ENCODE measurements around the gene LILRA5.
"Not testable (repeated sequence)": the region's sequence is repeated elsewhere in the genome, so short reads cannot be mapped to it uniquely, and the experiment has no call there.

Gene LILRA5

DNA sequence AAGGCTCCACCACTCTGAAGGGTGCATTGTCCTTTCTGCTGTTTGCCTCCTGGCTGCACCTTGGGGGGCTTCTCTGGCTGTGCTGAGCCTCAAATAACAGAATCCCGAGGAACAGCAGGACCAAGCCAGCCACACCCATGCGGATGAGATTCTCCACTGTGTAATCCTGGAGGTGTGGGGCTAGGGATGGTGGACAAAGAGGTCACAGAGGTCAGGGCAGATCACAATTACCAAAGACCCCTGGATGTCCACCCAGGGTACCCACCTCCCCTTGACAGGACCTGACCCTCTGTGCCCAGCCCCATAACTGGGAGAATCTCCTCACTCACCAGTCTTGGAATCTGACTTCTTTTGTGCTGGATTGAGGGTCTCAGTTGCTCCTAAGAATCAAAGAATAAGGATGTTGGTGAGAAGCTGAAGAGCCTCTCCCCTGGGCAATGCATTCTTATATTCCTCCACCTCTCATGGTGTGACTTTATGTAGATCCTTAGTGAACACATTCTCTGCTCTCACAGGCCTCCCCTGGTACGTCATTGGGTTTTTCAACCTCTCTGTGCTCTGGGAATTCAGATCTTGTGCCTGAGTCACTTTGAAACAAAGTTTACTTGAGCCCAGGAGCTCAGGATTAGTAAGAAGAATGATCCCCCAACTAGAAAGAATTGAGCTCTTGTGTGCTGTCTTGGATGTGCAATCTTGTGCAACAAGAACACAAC, 20.8 kb upstream of the LILRA5 start:
- DNase-seq = no peak

DNA sequence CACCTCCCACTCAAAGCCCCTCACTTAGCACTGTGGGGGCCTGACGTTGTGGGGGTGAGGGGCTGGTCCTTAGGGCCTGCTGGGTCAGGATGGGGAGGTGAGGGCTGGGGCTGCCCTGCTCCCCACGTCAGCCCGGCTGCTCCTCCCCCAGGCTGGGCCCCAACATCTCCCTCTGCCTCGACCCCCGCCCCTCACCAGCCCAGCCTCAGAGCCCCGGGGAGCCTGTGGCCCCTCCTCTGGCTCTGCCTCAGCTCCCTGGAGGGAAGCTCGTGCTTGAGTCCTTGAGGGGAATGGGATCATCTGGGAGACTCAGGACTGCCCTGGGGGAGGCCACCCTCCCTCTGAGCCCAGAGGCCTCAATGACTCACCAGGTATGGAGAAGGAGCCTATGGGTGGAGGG, 19.2 kb upstream of the LILRA5 start:
- DNase-seq = no peak

DNA sequence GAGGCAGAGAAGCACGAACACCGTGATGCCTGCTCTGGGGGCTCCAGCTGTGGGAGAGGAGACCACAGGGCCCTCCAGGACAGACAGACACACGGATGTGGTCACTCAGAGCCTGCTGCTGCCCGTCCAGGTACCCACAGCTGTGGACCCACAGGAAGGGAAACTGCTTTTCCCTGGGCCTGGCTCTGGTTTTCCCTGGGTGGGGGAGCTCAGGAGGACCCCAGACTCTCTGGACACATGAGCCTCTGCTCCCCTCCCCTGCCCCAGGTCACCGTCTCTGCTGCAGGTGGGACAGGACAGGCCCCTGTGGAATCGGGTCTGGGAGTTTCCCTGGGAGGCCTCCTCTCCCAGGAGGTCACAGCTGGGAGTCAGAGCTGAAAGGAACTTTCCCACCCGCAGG, 18.7 kb upstream of the LILRA5 start:
- DNase-seq = no peak

DNA sequence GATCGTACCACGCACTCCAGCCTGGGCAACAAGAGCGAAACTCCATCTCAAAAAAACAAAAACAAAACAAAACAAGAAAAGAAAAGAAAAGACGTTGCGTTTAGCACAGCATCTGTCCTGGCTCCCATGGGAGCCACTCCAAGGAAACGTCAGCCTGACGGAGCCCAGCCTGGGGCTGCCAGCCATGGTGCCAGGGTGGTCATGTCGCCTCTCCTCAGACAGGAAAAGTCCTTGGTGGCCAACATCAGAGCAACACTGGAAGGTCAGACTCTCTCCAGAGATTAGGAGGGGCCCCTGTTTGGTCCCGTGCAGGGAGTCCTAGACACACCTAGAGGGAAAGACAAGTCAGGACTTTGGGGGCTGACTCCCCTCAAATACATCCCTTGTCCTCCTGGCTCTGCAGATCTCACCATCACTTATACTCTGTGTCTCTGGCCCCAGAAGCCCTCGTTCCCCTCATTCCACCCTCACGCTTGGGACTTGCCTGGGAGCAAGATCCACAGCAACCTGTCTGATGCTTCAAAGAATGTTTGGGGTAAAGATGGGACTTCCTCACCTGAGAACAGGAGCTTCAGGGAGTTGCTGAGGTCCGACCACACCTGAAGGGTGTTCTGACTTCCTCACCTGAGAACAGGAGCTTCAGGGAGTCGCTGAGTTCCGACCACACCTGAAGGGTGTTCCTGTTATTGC, 16.7 kb upstream of the LILRA5 start:
- DNase-seq = no peak

DNA sequence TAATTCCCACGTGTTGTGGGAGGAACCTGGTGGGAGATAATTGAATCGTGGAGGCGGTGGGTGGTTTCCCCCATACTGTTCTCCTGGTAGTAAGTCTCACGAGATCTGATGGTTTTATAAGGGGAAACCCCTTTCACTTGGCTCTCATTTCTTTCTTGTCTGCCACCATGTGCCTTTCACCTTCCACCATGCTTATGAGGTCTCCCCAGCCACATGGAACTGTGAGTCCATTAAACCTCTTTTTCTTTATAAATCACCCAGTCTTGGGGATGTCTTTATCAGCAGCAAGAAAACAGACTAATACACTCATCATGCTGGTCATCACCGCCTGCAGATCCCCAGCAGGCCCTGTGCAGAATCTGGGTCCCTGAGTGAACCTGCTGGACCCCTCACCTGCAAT, 15.8 kb upstream of the LILRA5 start:
- DNase-seq = not testable (repeated sequence)

DNA sequence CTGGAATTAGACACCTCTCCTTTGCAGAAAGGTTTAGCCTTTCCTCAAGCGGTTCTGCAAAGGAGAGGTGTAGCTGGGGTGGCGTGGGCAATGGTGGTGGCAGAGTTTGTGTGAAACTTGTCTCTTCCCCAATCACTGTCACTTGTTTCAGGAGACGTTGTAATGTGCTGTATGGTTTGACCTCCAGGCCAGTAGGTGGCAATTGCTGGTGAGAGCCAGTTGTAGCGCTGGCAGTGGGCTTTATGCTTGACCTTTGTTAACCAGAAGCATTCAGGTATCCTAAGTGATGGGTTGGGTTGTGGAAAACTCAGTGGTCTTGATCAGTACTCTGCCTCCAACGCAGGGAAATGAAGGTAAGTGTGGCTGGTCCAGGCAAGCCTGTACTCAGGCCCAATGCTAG, 12.7 kb upstream of the LILRA5 start:
- DNase-seq = no peak

DNA sequence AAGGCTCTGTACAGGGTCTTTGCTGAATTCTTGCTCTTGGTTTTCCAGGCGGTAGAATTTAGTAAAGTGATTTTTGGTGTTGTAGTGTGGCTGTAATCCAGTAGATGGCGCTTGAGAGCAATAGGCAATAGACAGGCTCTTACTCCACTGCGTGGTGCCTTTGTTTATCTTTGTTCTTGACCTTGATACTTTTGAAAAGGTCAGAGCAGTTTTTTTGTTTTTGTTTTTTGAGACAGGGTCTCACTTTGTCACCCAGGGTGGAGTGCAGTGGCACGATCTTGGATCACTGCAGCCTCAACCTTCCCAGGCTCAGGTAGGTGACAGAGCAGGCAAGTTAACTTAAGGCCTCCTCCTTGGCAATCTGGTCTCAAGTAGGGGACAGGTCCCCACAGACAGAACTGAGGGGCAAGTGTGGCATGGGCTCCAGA, 12.2 kb upstream of the LILRA5 start:
- DNase-seq = no peak

DNA sequence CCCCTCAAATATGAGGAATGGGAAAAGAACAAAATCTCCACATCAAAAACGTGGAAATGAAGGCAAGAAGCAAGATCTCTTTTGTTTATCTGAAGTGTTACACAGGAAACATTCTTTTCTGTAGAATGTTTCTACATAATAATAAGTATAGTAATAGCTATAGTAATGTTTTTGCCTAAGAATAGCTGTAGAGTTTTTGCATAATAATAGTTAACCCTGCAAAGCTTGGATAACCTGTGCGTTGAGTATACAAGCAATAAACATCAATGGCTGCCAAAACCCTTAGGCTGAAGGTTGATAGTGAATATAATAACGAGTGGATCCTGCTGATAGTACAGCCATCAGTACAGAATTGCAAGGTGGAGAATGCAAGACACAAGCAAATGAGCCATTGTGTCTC, 11.1 kb upstream of the LILRA5 start:
- no peak for DNase-seq

DNA sequence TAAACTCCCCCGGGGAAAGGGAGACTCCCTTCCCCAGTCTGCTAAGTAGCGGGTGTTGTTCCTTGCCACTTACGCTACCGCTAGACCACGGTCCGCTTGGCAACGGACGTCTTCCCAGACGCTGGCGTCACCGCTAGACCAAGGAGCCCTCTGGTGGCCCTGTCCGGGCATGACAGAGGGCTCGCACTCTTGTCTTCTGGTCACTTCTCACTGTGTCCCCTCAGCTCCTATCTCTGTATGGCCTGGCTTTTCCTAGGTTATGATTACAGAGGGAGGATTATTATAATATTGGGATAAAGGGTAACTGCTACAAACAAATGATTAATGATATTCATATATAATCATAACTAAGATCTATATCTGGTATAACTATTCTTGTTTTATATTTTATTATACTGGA, 10.0 kb upstream of the LILRA5 start:
- DNase-seq = not testable (repeated sequence)

DNA sequence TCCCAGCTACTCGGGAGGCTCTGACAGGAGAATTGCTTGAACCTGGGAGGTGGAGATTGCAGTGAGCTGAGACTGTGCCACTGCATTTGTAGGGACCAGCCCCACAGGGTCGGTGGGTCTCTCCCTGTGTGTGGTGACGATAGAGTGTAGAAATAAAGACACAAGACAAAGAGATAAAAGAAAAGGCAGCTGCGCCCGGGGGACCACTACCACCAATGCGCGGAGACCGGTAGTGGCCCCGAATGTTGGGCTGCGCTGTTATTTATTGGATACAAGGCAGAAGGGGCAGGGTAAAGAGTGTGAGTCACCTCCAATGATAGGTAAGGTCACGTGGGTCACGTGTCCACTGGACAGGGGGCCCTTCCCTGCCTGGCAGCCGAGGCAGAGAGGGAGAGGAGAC, 9.3 kb upstream of the LILRA5 start:
- not testable (repeated sequence) for DNase-seq

DNA sequence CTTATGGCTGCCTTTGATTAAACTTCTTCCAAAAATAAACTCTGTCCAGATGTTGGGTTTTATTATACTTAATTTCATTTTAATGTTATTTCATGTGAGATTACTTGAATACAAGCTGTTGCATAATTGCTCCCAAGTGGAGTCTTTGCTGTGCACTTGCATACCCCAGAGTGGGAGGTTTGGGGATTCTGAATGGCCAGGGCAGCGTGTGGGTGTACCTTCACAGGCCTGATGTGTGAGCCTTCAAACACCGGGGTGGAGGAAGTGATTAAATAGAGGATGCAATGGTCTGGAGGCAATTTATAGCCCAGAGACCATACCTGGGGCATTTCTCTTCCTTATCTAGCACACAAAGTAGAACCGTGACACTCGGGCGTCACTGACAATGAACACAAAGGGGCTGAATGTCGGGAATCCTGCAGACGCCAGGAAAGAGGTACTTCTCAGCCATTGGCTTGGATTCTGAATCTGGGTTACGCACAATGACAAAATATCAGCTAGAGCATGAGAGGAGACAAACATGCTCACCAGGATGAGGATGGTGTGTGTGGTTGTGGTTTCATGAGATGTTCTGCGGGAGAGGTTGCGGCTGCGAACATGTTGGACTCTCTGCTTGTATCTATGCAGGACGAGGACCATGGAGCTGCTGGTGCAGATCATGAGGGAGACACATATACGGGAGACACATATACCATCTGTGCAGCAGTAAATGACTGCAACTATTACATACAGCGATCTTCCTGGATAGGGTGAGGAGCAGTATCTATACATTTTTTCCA, 7.1 kb upstream of the LILRA5 start:
- DNase-seq = no peak

DNA sequence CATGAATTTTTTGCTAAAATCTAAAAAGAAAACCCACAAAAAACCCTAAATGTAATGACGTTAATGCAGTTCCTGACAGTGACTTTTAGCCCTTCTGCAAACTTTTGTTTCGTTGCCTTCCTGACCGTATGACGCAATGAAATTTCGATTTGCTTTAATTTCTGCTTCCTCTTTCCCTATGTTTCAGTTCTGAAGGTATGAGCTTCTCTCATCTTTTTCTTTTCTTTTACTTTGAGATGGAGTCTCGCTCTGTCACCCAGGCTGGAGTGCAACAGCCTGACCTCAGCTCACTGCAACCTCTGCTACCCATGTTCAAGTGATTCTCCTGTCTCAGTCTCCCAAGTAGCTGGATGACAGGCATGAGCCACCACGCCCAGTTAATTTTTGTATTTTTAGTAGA, 6.1 kb upstream of the LILRA5 start:
- no peak for DNase-seq

DNA sequence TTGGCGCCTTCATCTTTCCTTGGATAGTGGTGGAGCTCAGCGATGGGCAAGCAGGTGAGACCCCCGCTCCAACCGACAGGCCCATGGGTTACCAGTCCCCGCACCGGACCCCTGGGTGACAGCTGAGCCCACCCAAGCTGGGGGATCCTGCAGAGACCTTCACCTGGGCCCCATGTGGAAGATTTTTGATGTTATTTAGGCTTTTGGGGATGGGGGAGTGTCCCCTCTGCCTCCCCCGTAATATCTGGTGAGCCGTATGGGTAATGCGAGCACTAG, 4.9 kb upstream of the LILRA5 start:
- DNase-seq = no peak

DNA sequence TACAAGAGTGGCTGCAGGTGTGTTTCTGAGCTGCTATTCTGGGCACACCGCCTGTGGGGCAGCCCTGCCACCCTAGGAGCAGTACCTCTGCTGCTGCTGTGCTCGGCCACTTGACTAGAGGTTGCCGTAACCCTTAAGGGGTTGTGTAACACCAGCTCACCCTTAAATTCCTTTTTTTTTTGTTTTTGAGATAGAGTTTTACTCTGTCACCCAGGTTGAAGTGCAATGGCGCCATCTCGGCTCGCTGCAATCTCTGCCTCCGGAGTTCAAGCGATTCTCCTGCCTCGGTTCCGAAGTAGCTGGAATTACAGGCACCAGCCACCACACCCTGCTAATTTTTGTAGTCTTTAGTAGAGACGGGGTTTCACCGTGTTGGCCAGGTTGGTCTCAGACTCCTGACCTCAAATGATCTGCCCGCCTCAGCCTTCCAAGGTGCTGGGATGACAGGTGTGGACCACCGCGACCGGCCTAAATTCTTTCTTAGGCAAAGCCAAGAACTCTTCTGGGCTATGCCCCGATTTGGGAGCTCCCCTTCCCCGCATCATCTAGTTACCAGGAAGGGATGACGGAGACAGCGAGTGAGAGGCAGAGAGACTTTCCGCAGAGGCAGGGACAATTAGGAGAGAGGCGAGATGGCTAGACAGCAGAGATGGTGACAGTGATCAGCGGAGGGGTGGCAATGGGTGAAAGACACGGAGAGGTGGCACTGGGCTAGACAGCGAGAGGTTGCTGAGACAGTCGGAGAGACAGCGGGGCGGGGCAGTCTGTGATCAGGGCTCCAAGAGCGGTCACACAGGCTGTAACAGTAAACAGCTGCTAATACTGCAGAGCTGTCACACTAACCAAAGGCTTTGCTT, 4.4 kb upstream of the LILRA5 start:
- no peak for DNase-seq

DNA sequence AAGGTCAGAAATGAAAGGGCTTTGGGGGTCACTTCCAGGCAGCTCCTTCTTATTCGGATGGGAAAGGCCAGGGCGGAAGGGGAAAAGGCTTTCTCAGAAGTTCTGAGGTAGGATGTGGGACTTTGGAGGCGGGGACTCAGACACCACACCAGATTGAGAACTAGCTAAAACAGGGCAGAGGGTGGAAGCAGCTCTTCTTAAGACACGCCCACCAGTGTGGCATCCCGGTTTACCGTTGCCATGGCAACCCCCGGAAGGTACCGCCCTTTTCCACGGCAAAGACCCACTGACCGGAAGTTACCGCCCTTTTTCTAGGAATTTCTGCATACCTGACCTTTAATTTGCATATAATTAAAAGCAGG, 3.8 kb upstream of the LILRA5 start:
- DNase-seq = no peak

DNA sequence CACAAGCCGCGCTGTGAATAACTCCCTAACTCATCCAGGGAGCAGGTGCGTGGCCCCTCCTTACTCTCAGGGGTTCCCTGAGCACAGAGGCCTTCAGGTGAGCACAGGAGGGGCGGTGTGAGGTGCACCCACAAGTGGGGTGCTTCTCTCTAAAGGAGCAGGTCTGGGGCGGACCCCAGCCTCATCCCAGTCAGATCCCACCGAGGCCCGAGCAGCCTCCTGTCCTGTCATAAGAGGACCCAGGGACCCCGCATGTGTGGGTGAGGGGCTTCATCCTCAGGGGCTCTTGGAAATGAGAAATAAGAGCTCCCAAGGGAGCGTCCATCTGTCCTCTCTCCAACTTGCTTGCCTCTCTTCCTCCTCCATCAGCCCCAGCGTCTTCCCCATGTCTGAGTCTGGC, 3.0 kb upstream of the LILRA5 start:
- no peak for DNase-seq

DNA sequence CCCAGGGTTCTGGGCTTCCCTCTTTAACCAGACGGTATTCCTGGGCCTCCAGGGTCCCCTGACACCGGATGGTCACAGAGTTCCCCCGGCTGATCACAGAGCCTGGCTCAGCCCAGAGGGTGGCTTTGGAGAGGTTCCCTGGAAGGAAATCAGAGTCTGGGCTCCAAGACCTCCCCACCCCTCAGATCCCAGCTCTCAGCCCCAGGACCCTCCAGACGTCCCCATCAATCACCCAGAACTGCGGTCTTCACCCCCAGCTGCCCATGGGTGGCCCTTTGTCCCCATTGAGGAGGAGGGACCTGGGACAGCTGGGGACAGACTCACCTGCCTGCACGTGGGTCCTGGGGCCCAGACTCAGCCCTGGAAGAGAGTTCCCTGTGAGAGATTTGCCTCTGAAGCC, 955 bp downstream of the LILRA5 start:
- DNase-seq = no peak

DNA sequence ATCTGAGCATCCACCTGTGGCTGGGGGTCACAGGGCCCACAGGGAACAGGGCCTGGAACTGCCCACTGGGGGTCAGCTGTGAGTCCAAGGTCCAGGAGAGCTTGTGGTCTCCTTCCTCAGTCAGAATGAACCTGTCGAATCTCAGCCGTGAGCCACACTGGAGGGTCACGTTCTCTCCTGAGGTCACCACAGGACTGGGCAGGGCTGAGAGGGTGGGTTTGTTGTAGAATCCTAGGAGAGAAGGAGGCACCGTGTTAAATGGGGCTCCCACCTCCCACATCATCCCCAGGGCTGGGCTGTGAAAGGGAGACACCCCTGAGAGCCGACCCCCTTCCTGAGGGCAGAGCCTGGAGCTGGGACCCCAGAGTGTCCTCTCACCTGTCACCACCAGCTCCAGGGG, 1.5 kb downstream of the LILRA5 start:
- no peak for DNase-seq

DNA sequence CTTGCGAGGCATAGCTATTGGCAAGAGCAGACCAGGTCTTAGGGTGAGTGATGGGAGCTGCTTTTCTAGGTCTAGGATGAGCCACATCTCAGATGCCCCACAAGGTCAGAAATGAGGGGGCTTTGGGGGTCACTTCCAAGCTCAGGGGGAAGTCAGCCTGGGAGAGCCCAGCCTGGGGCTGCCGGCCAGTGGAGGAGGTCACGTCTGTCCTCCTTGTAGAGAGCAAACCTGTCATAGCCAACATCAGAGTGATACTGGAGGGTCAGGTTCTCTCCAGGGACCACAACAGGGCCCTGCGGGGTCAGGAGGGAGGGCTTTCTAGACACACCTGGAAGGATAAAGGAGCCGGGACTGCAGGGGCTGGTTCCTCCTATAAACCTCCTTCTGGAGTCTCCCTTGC, 2.4 kb downstream of the LILRA5 start:
- DNase-seq = no peak

DNA sequence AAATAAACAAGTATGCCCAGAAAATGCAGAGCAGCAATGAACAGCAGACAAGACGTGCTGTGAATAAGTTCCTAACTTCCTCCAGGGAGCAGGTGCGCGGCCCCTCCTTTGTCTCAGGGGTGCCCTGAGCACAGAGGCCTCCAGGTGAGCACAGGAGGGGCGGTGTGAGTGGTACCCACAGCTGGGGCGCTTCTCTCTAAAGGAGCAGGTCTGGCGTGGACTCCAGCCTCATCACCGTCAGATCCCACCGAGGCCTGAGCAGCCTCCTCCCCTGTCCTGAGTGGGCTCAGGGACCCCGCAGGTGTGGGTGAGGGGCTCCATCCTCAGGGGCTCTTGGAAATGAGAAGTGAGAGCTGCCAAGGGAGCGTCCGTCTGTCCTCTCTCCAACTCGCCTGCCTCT, 3.2 kb downstream of the LILRA5 start:
- DNase-seq = no peak

DNA sequence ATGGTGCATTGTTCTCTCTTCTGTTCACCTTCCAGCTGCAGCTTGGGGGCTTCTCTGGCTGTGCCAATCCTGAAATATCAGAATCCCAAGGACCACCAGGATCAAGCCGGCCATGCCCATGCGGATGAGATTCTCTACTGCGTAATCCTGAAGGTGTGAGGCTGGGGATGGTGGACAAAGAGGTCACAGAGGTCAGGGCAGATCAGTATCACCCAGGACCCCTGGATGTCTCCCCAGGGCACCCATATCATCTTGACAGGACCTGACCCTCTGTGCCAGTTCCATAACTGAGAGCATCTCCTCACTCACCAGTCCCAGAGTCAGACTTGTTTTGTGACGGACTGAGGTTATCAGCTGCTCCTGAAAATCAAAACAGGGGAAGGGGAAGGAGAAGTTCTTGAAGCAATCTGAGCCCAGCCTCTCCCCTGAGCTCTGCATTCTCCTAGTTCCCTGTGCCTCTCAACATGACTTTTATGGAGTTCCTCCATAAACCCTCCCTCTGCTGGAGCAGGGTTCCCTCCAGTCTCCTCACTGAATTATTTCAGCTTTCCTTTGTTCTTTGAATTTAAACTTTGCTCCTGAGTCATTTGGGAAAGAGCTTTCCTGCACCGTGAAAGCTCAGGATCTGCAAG, 5.5 kb downstream of the LILRA5 start:
- no peak for DNase-seq

DNA sequence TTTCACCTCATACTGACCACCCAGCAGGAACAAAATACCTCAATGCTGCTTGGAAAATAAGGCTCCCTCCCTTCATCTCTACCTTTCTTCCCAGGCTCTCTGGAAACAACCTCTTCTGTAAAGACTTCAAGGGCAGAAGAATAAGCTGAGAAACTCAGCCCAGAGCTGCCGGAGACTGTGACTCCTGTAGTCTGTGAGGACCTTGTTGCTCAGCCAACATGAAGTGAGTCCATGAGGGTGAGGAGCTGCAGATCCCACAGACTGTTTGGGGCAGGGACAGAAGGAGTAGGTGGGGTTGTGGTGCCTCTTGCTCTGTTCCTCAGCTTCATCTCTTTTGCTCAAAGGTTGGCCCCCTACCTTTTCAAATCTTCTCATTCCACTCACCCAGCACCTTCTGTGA, 7.8 kb downstream of the LILRA5 start:
- DNase-seq = no peak

DNA sequence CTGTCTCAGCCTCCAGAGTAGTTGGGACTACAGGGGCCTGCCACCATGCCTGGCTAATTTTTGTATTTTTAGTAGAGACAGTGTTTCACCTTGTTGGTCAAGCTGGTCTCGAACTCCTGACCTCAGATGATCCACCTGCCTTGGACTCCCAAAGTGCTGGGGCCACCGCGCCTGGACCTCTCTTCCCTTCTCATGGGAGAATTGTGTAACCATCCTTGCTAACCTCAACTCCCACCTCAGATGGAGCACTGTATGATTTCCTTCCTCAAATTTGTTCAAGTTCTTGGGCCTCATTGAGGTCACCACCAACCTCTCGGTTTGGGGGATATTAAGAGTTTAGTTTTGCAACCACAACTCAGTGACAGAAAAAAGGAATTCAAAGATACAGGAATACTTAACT, 10.7 kb downstream of the LILRA5 start:
- no peak for DNase-seq
